HG02970 (cell line): ENCODE results near the gene NOS3.
"Not testable (repeated sequence)": the region's sequence is repeated elsewhere in the genome, so short reads cannot be mapped to it uniquely, and the experiment has no call there.

Experiments
- ATAC-seq: cut with Tn5 transposase; IDR thresholded peaks from one replicate; pipeline ENCODE4 v1.9.1; 2021; ENCODE audit warnings: mild to moderate bottlenecking, moderate library complexity, moderate number of reproducible peaks; ENCODE audit not compliant: unreplicated experiment, low FRiP score

Gene NOS3

GRCh38 chr7:150997817-150998216, 7.0 kb downstream of the NOS3 start:
- ATAC-seq, result no peak

- no peak for ATAC-seq
These were observed 7.5 kb downstream of the NOS3 start for GRCh38 chr7:150998341-150998740.

- ATAC-seq, result no peak
These were observed 8.2 kb downstream of the NOS3 start for GRCh38 chr7:150999001-150999400.

GRCh38 chr7:150999497-151000230, 8.8 kb downstream of the NOS3 start:
- no peak for ATAC-seq

- ATAC-seq, result no peak
These were observed 10.2 kb downstream of the NOS3 start for GRCh38 chr7:151000897-151001495.

- ATAC-seq, result no peak
These were observed 10.7 kb downstream of the NOS3 start for GRCh38 chr7:151001546-151001945.

- ATAC-seq, result no peak
These were observed 12.8 kb downstream of the NOS3 start for GRCh38 chr7:151003572-151003971.

- no peak for ATAC-seq
These were observed 14.7 kb downstream of the NOS3 start for GRCh38 chr7:151005566-151005965.

- ATAC-seq, result no peak
These were observed 15.9 kb downstream of the NOS3 start for GRCh38 chr7:151006590-151007300.

- ATAC-seq, result no peak
These were observed 16.7 kb downstream of the NOS3 start for GRCh38 chr7:151007469-151007898.

GRCh38 chr7:151008143-151008510, 17.3 kb downstream of the NOS3 start:
- ATAC-seq, result no peak

- no peak for ATAC-seq
These were observed 17.9 kb downstream of the NOS3 start for GRCh38 chr7:151008511-151009323.

- no peak for ATAC-seq
These were observed 18.7 kb downstream of the NOS3 start for GRCh38 chr7:151009327-151010036.

- no peak for ATAC-seq
These were observed 19.2 kb downstream of the NOS3 start for GRCh38 chr7:151010037-151010306.

- no peak for ATAC-seq
These were observed 19.7 kb downstream of the NOS3 start for GRCh38 chr7:151010307-151011096.

GRCh38 chr7:151011097-151011409, 20.2 kb downstream of the NOS3 start:
- ATAC-seq, result no peak

- ATAC-seq, result not testable (repeated sequence)
These were observed 20.8 kb downstream of the NOS3 start for GRCh38 chr7:151011616-151012015.

- ATAC-seq, result no peak
These were observed 21.3 kb downstream of the NOS3 start for GRCh38 chr7:151012031-151012692.

- ATAC-seq, result no peak
These were observed 22.1 kb downstream of the NOS3 start for GRCh38 chr7:151012911-151013347.
